22Rv1 (cell line): ENCODE measurements around the gene AKAP6.

Experiments used
- ZFX ChIP-seq: fragments of 450-650 bp; IDR thresholded peaks from 2 replicates; pipeline ENCODE4 v1.6.1; 2017; ENCODE audit warnings: antibody characterized with exemption, borderline replicate concordance
- TF ChIP-seq, protein P1 (sequence below): fragments of 450-650 bp; IDR thresholded peaks from 2 replicates; pipeline ENCODE4 v1.5.1; 2017; ENCODE audit warnings: mild to moderate bottlenecking

- TF ChIP-seq, protein P1, sequence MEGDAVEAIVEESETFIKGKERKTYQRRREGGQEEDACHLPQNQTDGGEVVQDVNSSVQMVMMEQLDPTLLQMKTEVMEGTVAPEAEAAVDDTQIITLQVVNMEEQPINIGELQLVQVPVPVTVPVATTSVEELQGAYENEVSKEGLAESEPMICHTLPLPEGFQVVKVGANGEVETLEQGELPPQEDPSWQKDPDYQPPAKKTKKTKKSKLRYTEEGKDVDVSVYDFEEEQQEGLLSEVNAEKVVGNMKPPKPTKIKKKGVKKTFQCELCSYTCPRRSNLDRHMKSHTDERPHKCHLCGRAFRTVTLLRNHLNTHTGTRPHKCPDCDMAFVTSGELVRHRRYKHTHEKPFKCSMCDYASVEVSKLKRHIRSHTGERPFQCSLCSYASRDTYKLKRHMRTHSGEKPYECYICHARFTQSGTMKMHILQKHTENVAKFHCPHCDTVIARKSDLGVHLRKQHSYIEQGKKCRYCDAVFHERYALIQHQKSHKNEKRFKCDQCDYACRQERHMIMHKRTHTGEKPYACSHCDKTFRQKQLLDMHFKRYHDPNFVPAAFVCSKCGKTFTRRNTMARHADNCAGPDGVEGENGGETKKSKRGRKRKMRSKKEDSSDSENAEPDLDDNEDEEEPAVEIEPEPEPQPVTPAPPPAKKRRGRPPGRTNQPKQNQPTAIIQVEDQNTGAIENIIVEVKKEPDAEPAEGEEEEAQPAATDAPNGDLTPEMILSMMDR: no peak
- TF ChIP-seq ZFX: no peak
These were observed 384.8 kb downstream of the AKAP6 start for GRCh38 chr14:32713856-32714255.
